Body of pancreas (tissue), 4 donors: Measurements from ENCODE around the gene OSBPL10. TPM values are rescaled to one million over a fixed set of nuclear protein-coding genes. Genes with fewer than 3 reads are reported as not detected.
A peak's percentile ranks its signal among the peaks of the same experiment; 100 is the strongest.
"Not testable (repeated sequence)": the region's sequence is repeated elsewhere in the genome, so short reads cannot be mapped to it uniquely, and the experiment has no call there.

Experiments
- ATAC-seq: fragments of 150-250 bp; one replicate; pipeline ENCODE4 v1.9.1; 2016
- DNase-seq, 4 donors: peaks; one replicate each; pipeline ENCODE4 v3.0.0-alpha.2; 2019
- H3K27ac ChIP-seq, 4 donors: fragments of 200-600 bp; sonication (generic); 1 replicate in 3 of 4; 2 replicates in 1 of 4; pipeline versions ENCODE4 v1.5.1 to v1.6.1; 2016 to 2019; ENCODE audit warnings: mild to moderate bottlenecking in 1 of 4, mixed read lengths in 1 of 4, moderate library complexity in 1 of 4
- H3K27me3 ChIP-seq, 2 donors: fragments of 200-600 bp; sonication (generic); one replicate each; pipeline ENCODE4 v1.6.0; 2016; ENCODE audit warnings: mild to moderate bottlenecking in 1 of 2
- H3K36me3 ChIP-seq, 2 donors: fragments of 200-600 bp; sonication (generic); replicated peaks in 1 of 2; 2 replicates each; pipeline ENCODE4 v1.5.1; 2016; ENCODE audit warnings: low read depth in 2 of 2; ENCODE audit not compliant: insufficient read depth in 1 of 2
- H3K4me1 ChIP-seq: fragments of 200-600 bp; sonication (generic); one replicate; pipeline ENCODE4 v1.6.0; 2016
- H3K4me3 ChIP-seq, 2 donors: fragments of 200-600 bp; sonication (generic); 1 replicate in 1 of 2; 2 replicates in 1 of 2; pipeline ENCODE4 v1.5.1; 2016 to 2019
- H3K9me3 ChIP-seq, 3 donors: fragments of 200-600 bp; sonication (generic); 1 replicate in 2 of 3; 2 replicates in 1 of 3; pipeline ENCODE4 v1.5.1; 2016
- CTCF ChIP-seq, 7 experiments: fragments of 450-650 bp in 4 of 7; fragments of 200-600 bp in 3 of 7; sonication (generic) in 3 of 7; IDR thresholded peaks; one replicate each; pipeline ENCODE4 v1.5.1; 2016 to 2019; ENCODE audit warnings: antibody characterized with exemption in 7 of 7
- POLR2A ChIP-seq, 3 donors: fragments of 450-650 bp; IDR thresholded peaks; one replicate each; pipeline ENCODE4 v1.6.1; 2016; ENCODE audit warnings: antibody characterized with exemption in 3 of 3, mild to moderate bottlenecking in 2 of 3
- WGBS, 2 donors: methylation state at CpG; one replicate each; pipeline ENCODE4 v1.1.5; 2017; 5-methylcytosine and 5-hydroxymethylcytosine counted together
- intact Hi-C: fragments of 100-400 bp; cut with DNase I; formaldehyde crosslinking; loops from one replicate; pipeline ENCODE4 v1.15.1; 2023
- total RNA-seq, 2 donors: library from RNA; depleted of rRNA; stranded (reverse); fragments of >200 nt; gene quantifications; one replicate each; pipeline ENCODE4 v1.1.0, GENCODE V29; 2016

The OSBPL10 gene
- total RNA-seq, 2 donors from 2014 or later: 3.4 to 27.0 TPM

- DNase-seq: peak in 3 of 4 donors; percentile 23 to 47 (median 26)
Measured at GRCh38 chr3:31695280-31696008, 285.6 kb downstream of the OSBPL10 start.

GRCh38 chr3:31693346-31693745 lies 287.7 kb downstream of the OSBPL10 start:
- Histone ChIP-seq H3K4me3 (no peak overlapping the region), H3K9me3 (no peaks in the 10 kb centered on the region), H3K27ac (no peak overlapping the region), H3K36me3 (no peaks in the 10 kb centered on the region), H3K4me1 (no peaks in the 10 kb centered on the region), H3K27me3 (no peaks in the 10 kb centered on the region)
- no peak for ATAC-seq
- WGBS, 2 donors: 80 to 85% methylated on average over 5 of the region's 5 CpGs
- TF ChIP-seq CTCF (IDR thresholded peaks at IDR 0.05): no peak
- TF ChIP-seq POLR2A (IDR thresholded peaks at IDR 0.05): no peak
- no peak for DNase-seq
- intact Hi-C loops: no loop called here

More at GRCh38 chr3:31695280-31696008, 285.6 kb downstream of the OSBPL10 start:
- no peaks in the 10 kb centered on the region for H3K36me3 ChIP-seq
- H3K27me3 ChIP-seq: no peaks in the 10 kb centered on the region
- WGBS, 2 donors: 25 to 50% methylated on average over 2 of the region's 2 CpGs
- H3K4me3 ChIP-seq: no peak overlapping the region
- H3K9me3 ChIP-seq: no peaks in the 10 kb centered on the region
- TF ChIP-seq CTCF (IDR thresholded peaks at IDR 0.05) (peak in 6 of 7 experiments; percentile 10 to 42 (median 27)), POLR2A (IDR thresholded peaks at IDR 0.05) (no peak)
- intact Hi-C loops: no loop called here
- H3K4me1 ChIP-seq: no peaks in the 10 kb centered on the region
- H3K27ac ChIP-seq: no peak overlapping the region
- no peak for ATAC-seq

- H3K4me1 ChIP-seq: no peaks in the 10 kb centered on the region
- H3K9me3 ChIP-seq: no peaks in the 10 kb centered on the region
- TF ChIP-seq POLR2A (IDR thresholded peaks at IDR 0.05) (no peak), CTCF (IDR thresholded peaks at IDR 0.05) (no peak)
- ATAC-seq (no peak), DNase-seq (no peak)
- intact Hi-C loops: no loop called here
- WGBS, 2 donors: 69 to 81% methylated on average over 5 of the region's 5 CpGs
- no peak overlapping the region for H3K27ac ChIP-seq
- no peaks in the 10 kb centered on the region for H3K27me3 ChIP-seq
- no peak overlapping the region for H3K4me3 ChIP-seq
- no peaks in the 10 kb centered on the region for H3K36me3 ChIP-seq
Measured at GRCh38 chr3:31692751-31693150, 288.3 kb downstream of the OSBPL10 start.

- DNase-seq (no peak), ATAC-seq (no peak)
- 79 to 90% methylated on average over 3 of the region's 3 CpGs for WGBS, 2 donors
Measured at GRCh38 chr3:31690771-31691170, 290.3 kb downstream of the OSBPL10 start.

GRCh38 chr3:31689523-31689922 lies 291.5 kb downstream of the OSBPL10 start:
- intact Hi-C loops, H3K36me3 ChIP-seq, H3K9me3 ChIP-seq, H3K27me3 ChIP-seq, ATAC-seq, H3K4me3 ChIP-seq, H3K27ac ChIP-seq, DNase-seq, H3K4me1 ChIP-seq: not testable (repeated sequence)
- 90% methylated on average over 4 of the region's 4 CpGs for whole genome bisulfite sequencing, 2 donors

More at GRCh38 chr3:31690771-31691170, 290.3 kb downstream of the OSBPL10 start:
- TF ChIP-seq CTCF (IDR thresholded peaks at IDR 0.05): no peak
- no peak for TF ChIP-seq POLR2A (IDR thresholded peaks at IDR 0.05)
- Histone ChIP-seq H3K36me3 (no peaks in the 10 kb centered on the region), H3K4me3 (no peak overlapping the region), H3K27ac (no peak overlapping the region), H3K9me3 (no peaks in the 10 kb centered on the region), H3K4me1 (no peaks in the 10 kb centered on the region), H3K27me3 (no peaks in the 10 kb centered on the region)
- intact Hi-C loops: no loop called here
